NCI-H2107 treated with DMSO at 0.1 percent for 48 hours (cell line): ENCODE results near the gene FNDC10.
"Not testable (repeated sequence)": the region's sequence is repeated elsewhere in the genome, so short reads cannot be mapped to it uniquely, and the experiment has no call there.

Experiments used
- DNase-seq: peaks from one replicate; lab custom pipeline; 2025; ENCODE audit not compliant: unreplicated experiment; lab: John Stamatoyannopoulos, UW

Gene FNDC10

DNA sequence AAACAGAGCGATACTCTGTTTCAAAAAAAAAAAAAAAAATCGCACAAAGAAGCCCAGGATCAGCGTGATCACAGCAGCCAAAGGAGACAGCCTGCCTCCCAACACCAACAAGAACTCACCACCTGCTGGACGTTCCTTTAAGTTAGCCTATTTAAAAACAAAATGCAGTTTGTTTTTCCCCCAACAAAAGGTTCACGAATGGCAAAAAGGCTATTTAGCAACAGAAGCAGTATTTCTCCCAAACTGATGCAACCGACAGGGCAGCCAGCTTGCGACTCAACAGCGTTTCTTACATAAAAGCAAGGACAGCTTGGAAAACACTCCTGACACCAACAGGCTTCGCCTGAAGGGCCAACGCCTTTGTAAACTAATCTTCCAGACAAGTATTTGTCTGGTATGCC, 32.0 kb downstream of the FNDC10 start:
- no peak for DNase-seq

DNA sequence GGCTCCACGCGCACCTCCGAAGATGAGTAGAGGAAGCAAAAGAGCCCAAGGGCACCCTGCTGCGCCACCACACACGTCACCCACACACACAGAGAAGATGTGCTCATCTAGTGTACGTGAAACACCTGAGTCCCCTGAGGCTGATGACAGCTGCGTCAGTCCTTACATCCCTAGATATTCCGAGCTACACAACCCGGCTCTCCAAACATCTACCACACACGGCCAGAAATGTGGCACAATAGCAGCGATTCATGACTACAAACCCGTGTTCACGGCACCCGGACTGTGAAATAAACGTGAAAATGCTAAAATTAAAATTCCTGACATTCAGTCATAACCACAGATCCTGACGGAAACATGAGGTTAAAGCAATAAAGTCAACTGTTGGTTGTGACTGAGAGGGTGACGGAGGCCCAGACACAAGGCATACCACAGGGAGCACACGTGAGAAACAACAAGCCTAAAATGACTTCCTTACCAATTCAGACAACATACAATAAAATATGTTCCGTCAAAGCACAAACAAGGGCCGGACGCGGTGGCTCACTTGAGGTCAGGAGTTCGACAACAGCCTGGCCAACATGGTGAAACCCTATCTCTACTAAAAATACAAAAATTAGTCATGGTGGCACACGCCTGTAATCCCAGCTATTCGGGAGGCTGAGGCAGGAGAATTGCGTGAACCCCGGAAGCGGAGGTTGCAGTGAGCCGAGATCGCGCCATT, 32.6 kb downstream of the FNDC10 start:
- DNase-seq = no peak

DNA sequence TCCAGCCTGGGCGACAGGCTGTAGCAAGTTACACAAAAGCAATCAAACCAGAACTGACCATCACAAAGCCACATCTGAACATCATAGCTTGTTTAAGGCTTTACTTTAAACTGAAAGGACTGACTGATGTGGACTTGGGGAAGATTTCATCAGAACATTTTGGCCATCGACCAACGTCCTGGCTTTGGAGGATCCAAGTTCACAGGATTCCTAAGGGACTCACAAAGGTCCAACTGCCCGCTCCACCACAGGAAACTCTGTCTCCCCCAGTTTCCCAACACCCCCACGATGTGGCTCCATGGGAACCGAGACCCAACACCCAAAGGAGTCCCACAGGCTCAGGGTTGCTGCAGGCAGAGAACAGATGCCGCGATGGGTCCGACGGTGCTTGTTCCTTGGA, 34.6 kb downstream of the FNDC10 start:
- no peak for DNase-seq

DNA sequence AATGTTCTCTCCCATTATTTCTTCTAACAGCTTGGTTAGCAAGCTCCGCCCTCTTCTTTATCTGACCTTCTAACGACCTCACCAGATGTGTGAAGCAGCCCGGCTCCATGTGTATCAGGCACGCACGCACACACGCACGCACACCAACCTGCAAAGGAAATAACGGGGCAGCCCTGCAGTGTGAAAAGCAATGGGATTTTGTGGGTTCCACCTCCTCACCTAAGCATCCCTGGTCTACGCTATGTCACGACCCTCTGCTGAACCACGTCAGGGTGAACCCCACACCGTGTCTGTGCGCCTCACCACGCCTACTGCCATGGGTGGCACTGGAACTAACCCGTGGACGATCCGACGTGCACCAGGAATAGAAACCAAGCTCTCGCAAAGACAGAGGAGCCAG, 35.7 kb downstream of the FNDC10 start:
- no peak for DNase-seq

DNA sequence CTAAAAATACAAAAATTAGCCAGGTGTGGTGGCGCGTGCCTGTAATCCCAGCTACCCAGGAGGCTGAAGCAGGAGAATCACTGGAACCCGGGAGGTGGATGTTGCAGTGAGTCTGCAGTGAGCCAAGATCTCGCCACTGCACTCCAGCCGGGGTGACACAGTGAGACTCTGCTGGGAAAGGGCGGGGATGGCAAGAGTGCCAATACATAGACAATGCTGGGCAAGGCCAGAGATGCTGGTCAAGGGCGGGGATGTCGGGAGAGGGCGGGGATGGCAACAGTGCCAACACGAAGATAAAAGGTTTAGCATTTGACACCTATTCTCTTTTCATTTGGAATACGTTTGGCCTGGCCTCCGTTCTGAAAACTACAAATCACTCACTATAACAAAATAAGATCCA, 36.2 kb downstream of the FNDC10 start:
- DNase-seq = no peak

DNA sequence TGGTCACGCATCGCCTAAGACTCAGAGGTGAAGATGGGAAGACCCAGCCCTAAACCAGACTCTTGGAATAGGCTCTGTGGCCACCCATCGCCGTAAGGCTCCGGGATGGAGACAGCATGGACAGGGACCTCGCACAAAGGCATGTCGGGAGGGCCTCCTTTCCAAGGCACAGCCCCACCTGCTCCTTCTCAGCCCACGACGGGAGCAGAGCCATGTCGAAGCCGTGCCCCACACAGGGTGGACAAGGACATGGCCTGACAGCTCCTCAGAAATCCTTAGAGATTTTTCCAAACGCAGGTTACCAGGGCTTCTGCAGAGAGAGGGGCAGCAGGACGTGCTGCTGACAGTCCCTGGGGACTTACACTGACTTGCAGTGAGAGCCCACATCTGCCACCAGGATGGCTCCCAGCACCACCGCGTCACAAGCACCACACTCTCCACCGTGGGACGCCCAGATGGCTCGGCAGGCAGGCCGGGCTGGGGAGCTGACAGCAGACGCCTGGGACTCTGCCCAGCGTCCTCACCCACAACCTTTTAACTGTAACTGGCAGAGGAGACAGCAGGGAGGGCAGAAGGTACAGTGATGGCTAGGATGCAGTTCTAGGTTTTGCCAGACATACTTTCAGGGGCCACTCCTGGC, 37.3 kb downstream of the FNDC10 start:
- DNase-seq = no peak

DNA sequence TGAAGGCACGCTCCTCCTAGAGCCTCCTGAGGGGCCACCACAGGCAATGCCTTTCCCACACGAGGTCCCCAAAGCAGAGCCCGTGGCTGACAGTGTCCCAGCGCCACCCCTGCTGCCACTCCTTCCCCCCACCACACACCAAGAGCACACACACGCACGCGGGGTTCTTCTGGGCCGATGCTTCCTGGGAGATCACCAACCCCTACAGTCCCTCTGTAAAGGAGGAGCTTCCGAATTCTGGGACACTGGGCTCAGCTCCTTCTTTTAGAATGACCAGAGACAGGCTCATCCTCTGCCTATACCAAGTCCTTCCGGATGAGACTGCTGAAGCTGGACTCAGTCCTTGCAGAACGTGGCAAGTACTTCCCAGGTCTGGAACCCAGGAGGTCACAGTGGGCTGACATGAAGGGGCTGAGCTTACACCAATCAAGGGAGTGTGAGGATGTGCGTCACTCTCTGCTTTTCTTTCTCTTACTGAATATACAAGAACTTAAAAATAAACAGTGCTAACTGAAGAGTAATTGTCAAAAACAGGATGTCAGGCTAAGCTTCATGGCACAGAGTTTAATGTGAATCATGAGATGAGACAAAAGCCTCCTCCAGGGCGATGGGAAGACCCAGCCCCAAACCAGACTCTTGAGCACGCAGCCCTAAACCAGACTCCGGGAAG, 38.0 kb downstream of the FNDC10 start:
- no peak for DNase-seq

DNA sequence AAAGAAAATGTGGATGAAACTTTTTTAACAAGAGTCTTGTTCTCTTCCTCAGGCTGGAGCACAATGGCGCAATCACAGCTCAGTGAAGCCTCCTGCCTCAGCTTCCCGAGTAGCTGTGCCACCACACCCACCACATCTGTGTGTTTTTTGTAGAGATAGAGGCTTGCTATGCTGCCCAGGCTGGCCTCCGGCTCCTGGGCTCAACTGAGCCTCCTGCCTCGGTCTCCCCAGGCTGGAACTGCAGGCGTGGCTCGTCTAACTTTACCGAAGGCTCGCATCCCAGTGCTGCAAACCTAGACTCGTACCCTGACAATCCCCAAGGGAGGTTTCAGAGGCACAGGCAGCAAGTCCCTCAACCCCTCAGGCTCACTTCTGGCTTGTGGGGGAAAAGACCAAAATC, 39.8 kb downstream of the FNDC10 start:
- DNase-seq = no peak

DNA sequence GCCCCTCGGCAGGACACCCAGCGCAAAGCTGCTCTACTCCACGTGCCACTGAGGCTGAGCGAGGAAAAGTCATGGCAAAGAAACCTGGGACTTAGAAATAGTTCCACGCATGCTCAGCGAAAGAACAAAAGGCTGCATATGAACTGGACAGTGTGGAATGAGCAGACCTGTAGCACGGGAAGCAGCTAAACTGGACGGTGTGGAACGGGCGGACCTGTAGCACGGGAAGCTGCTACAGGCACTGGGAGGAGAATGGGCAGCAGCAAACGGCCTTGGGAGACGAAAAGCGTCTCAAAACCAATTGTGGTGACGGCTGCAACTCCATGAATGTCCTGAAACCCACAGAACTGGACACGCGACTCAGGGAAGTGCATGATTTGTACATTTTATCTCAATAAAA, 40.9 kb downstream of the FNDC10 start:
- no peak for DNase-seq

DNA sequence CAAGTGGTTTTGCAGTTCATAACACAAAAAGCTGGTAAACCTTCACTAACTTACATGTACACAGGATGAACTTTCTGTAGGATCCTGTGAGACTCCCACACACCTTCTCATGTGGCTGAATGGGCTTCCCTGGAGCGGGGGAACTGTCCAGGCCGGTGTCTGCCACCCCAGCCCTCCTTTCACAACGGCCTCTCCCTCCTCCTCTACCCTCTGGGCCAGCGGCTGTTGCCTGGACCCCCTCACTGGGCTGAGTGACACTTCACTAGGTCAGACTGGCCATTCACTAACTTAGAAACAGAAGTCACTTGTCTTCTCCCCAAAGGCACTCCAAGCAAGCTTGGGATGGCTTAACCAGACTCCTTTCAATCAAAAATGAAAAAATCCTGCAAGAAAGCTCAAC, 41.3 kb downstream of the FNDC10 start:
- no peak for DNase-seq

DNA sequence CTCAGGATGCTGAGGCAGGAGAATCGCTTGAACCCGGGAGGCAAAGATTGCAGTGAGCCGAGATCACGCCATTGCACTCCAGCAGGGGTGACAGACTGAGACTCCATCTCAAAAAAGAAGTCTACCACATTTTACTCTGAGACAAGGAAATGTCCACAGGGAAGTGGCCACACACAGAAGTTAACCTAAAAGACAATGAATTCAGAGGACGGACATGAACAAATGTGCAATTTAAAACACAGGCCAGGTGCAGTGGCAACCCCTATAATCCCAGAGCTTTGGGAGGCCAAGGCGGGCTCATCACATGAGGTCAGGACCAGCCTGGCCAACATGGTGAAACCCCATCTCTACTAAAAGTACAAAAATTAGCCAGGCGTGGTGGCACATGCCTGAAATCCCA, 42.2 kb downstream of the FNDC10 start:
- DNase-seq = not testable (repeated sequence)

DNA sequence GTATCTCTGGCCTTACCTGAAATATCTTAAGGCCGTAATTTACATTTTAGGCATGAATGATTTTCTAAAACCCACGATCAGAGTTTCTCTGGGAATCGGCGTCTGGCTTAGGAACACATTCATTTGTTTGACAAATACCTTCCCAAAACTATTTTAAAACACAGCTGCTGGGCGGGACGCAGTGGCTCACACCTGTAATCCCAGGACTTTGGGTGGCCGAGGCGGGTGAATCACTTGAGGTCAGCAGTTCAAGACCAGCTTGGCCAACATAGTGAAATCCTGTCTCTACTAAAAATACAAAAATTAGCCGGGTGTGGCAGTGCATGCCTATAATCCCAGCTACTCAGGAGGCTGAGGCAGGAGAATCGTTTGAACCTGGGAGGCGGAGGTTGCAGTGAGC, 43.0 kb downstream of the FNDC10 start:
- DNase-seq = not testable (repeated sequence)

DNA sequence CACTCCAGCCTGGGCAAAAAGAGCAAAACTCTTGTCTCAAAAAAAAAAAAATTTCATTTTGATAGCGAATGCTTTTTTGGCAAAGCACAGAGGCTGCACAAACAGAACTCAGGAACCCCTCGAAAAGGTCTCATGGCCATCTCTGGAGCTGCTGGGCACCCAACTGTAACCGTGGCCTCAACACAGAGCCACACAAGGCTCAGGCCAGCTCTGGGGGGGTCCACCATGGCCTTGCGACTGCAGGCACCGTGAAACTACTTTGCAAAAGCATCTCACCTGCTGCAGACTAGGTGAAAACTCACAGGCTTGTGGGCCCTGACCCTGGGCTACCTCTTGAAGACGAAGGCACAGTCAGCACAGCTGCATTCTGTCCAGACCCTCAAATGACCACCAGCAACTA, 43.4 kb downstream of the FNDC10 start:
- DNase-seq = no peak

DNA sequence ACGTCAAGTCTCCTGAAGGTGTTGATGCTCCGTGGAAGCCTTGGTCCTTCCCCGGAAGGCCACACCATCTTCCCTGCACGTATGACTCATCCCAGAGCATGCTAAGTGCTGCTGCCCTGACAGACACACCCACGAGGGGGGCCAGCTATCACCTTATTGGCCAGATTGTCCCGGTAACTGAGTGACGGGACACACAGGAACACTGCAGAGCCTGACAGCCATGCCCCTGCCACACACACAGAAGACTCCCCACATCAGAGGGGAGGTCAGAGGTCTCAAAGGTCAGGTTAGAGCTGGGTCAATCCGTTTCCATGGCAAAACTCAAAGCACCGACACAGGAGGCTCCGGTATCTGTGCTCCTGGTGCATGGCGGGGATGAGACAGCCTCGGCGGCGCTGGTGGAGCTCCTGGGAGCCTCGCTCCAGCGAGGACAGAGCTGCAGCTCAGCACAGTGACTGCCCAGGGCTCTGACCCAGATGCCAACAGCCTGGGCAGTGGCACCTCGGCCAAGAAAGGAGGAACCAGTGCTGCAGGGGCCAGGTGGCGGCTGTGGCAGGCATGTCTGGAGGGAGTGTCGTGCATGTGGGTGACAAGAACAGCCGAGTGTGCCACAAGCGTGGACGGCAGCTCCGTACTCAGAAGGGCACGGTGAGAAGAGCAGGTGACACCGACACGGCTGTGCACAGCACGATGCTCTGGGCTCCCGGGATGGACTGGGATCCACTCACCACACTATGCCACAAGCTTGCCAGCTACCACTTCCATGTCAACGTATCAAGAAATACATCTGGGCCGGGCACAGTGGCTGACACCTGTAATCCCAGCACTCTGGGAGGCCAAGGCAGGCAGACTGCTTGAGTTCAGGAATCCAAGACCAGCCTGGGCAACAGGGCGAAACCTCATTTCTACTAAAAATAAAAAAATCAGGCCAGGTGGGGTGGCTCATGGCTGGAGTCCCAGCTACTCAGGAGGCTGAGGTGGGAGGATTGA, 44.7 kb downstream of the FNDC10 start:
- DNase-seq = no peak

DNA sequence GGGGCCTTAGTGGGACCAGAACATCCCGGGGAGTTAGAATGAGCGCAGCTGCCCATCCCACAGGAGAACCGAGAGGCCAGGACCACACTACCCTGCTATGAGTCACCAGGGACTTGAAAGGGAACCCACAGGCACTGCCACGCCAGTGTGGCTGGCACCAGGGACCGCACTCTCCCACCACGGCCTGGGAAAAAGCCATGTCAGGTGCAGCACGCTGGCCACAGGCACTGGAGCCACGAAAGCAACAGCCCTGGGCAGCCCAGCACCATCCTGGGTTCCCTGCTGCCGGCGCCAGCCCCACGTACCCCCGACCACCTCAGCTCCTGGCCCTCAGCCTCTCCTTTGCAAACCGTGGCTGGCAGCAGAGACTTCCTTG, 45.4 kb downstream of the FNDC10 start:
- no peak for DNase-seq

DNA sequence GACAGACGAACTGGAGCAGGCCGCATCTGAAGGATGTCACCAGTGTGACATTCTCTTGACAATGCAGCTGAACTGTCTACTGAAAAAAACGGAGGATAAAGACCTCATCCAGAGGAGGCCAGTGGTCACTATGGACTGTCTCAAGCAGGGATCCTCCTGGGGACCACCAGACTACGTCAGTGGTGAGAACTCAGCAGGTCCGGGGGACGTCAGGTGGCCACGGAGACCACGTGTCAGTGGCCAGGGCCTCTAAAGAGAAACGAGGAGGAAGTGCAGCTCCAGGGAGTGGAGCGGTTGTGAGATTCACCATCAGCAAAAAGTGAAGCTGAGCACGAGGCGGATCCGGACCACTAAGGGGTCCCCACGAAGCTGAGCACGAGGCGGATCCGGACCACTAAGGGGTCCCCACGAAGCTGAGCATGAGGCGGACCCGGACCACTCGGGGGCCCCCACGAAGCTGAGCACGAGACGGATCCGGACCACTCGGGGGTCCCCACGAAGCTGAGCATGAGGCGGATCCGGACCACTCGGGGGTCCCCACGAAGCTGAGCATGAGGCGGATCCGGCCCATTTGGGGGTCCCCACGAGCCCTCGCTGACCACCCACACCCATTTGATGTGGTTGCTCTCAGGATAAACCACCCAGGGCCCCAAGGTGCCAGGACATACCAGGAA, 46.0 kb downstream of the FNDC10 start:
- DNase-seq = no peak

DNA sequence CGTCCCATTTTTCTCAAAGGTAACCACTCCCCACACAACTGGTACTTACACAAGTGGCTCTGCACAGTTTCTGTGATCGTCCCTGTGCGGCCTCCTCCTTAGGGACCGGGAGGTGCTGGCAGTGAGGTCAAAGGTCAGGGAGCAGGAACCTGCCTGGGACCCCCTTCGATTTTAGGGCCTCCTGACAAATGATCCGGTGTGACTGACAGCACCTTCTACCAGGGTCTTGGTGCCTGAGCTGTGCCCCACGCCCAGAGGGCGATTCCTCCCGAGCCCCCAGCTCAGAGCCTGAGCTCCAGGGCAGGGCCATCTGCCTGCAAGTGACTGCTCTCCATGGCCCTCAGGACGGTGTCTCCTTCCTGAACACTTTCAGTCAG, 47.7 kb downstream of the FNDC10 start:
- no peak for DNase-seq

DNA sequence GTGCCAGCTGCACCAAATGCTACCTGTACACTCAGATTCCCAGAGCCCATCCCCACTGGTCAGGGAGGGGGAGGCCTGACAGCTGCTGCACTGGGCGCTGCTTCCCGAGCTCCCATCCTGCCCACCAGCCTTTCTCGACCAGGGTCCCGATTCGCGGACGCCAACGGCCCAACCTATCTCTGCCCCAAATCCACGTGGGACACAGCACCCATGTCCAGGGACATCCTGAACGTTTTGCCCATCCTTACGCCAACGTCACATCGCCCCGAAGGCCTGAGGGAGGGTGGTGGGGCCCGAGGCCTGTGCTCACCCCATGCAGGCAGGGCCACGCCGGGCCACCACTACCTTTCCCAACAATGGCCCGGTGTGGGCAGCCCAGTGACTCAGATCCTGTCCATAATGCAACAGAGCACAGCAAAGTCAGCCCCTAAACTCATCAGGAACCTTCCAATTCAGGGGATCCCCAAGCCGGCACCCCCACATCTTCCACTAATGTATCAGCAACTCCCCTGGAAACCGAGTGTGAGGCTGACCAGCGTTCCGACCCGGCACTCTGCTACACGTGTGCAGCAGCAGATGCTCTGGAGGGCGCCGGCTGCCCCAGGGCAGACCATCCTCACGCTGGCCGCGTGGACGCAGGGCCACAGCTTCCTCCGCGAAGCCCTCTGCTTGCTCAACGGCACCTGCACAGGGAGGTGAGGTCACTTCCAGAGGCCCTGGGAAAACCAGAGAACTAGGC, 48.2 kb downstream of the FNDC10 start:
- no peak for DNase-seq

DNA sequence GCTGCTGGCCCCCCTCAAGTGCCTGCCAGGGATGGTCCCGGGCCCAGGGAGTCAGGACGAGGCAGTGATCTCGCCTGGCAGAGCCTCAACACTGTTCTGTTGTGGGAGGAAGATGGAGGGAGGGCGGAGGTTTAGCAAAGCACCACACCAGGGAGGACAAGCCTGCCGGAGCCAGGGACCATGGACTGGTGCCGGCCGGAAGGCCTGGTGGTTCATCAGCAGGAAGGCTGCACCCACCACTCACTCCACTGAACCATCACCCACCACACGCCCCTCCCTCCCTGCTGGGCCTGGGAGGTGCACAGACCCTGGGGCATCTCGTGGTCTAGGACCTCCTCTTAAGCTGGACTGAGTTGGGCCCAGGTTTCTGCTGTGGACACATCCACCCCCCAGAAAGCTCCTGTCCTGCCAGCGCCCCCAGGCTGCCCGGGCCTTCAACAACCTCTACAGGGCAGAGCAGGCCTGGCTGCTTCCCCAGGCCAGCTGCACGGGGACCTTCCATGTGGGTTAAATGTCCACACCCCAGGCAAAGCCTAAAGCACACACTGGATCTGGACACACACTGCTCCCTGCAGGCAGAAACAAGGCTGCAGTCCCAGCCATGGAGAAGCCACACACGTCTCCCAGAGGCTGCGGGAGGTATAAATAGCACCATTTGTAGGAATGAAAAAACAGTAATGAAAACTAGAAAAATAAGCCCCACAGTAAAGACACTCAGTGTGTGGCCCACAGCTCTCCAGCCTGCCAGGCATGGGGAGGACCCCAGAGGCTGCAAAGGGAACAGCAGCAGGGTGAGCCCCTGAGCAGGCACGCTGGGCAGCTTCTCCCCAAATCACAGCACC, 49.1 kb downstream of the FNDC10 start:
- DNase-seq = no peak
